Activated T-cell treated with anti-CD3 and anti-CD28 coated beads, Interleukin-2, amount 50 U/mL, for 4 hours (primary cell): Measurements from ENCODE around the gene PDE4A. TPM values are rescaled to one million over a fixed set of nuclear protein-coding genes. Genes with fewer than 3 reads are reported as not detected.
"Not testable (repeated sequence)": the region's sequence is repeated elsewhere in the genome, so short reads cannot be mapped to it uniquely, and the experiment has no call there.

Experiments
- ATAC-seq, 2 donors: fragments of 200-7000 bp; cut with Tn5 transposase; one replicate each; pipeline ENCODE4 v1.10.0; 2021
- DNase-seq: peaks from one replicate; pipeline ENCODE4 v3.0.0-alpha.2; 2020
- H3K27me3 Mint-ChIP-seq: one replicate; pipeline ENCODE4 v1.8.0; 2021; ENCODE audit warnings: low read depth, mixed read lengths
- H3K36me3 Mint-ChIP-seq: one replicate; pipeline ENCODE4 v1.8.0; 2022; ENCODE audit warnings: mixed read lengths; ENCODE audit not compliant: insufficient read depth
- H3K4me1 Mint-ChIP-seq: one replicate; pipeline ENCODE4 v1.8.0; 2021; ENCODE audit warnings: low read depth, mixed read lengths
- H3K4me3 Mint-ChIP-seq: one replicate; pipeline ENCODE4 v1.8.0; 2021; ENCODE audit warnings: mild to moderate bottlenecking, moderate library complexity, mixed read lengths
- H3K9me3 Mint-ChIP-seq: one replicate; pipeline ENCODE4 v1.8.0; 2021; ENCODE audit warnings: mixed read lengths
- total RNA-seq, 3 donors: library from RNA; stranded (reverse); gene quantifications; one replicate each; pipeline ENCODE4 v1.2.1, GENCODE V29; 2021

PDE4A gene
- total RNA-seq, 3 donors from 2014 or later = 4.0 to 4.8 (median 4.2) TPM

DNA sequence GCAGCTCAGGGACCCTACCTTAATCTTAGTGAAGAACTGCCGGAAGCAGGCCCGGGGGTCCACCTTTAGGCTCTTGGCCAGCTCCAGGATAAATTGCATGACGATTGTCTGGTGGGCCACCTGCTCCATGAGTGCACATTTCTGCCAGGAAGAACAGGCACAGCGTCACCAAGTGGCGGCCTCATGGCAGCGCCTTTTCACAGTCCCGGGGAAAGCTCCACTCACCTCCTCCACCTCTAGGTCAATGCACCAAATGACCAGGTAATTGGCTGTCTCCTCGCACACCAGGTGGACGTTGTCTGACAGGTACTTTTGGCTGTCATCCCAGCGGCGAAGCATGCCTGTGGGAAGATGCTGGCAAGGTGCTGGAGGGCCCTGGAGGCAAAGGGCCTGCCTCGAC lies 25.3 kb upstream of the PDE4A start:
- Mint-ChIP-seq H3K9me3 (no peaks in the 10 kb centered on the region), H3K4me3 (no peak overlapping the region), H3K36me3 (peaks cover 25% of the 10 kb centered on the region), H3K27me3 (no peaks in the 10 kb centered on the region), H3K4me1 (peaks cover 13% of the 10 kb centered on the region)
- no peak for DNase-seq
- ATAC-seq = no peak

DNA sequence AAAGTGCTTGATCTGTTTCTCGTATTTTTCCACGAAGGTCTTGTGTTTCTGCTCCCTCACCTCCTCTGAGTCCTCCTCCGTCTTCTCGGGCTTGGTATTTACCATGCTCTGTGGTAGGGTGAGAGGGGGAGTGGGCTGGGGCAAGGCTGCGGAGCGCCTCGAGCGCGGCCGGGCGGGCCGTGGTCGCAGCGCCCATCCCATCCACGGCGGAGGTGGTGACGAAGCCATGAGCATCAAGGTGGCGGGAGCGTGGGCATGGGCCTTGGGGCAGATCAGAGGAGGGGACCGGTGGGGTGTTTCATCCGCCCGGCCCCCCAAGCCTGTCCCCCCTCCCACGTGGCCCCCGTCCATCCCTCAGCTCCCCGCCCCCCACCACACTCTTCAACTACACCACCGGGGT lies 24.9 kb upstream of the PDE4A start:
- Mint-ChIP-seq H3K4me3 (no peak overlapping the region), H3K36me3 (peaks cover 25% of the 10 kb centered on the region), H3K9me3 (no peaks in the 10 kb centered on the region), H3K27me3 (no peaks in the 10 kb centered on the region), H3K4me1 (peaks cover 13% of the 10 kb centered on the region)
- DNase-seq (no peak), ATAC-seq (no peak)

DNA sequence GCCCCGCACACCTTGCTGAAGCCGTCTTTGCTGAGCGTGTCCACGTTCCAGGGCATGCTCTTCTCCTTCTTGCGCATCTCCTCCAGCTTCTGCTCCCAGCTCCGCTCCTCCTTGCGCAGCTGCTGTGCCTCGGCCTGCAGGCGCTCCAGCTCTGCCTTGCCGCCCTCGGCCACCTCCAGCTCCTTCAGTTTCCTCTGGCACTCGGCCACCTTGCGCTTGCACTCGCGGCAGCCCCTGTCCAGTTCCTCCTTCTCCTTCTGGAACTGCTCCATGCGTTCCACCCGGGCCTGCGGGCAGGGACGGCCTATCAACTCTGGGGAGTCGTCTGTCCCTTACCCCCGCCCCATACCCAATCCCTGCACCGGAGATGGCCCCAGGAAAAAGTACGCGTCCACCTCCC lies 24.4 kb upstream of the PDE4A start:
- Mint-ChIP-seq H3K27me3 (no peaks in the 10 kb centered on the region), H3K4me3 (no peak overlapping the region), H3K4me1 (peaks cover 15% of the 10 kb centered on the region), H3K9me3 (no peaks in the 10 kb centered on the region), H3K36me3 (peaks cover 22% of the 10 kb centered on the region)
- DNase-seq (no peak), ATAC-seq (no peak)

DNA sequence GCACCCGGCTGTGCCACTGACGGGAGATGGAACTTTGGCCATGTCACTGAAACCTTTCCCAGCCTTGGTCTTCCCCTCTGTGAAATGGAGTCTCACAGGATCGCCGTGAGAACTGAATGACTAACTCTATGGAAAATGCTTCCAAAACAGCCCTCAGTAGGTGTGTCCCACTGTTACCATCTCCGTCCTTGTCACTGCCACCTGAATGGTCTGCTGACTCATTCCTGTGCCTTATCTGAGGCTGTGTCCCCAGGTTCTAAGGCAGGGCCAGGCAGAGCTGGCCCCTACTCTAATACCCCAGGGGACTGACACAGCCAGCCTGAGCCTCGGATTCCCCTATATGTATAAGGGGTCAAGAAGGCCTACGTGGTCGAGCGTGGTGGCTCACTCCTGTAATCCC lies 21.5 kb upstream of the PDE4A start:
- DNase-seq (no peak), ATAC-seq (no peak)
- no peak overlapping the region for H3K4me3 Mint-ChIP-seq
- H3K9me3 Mint-ChIP-seq = no peaks in the 10 kb centered on the region
- H3K36me3 Mint-ChIP-seq = peaks cover 19% of the 10 kb centered on the region
- H3K27me3 Mint-ChIP-seq = no peaks in the 10 kb centered on the region
- H3K4me1 Mint-ChIP-seq = peaks cover 30% of the 10 kb centered on the region

DNA sequence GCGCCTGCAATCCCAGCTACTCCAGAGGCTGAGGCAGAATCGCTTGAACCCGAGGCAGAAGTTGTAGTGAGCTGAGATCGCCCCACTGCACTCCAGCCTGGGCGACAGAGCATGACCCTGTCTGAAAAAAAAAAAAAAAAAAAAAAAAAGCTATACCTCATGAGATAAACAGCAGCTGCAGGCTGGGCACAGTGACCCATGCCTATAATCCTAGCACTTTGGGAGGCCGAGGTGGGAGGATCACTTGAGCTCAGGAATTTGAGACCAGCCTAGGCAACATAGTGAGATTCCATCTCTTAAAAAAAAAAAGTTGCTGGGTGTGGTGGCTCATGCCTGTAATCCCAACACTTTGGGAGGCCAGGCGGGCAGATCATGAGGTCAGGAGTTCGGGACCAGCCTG lies 21.0 kb upstream of the PDE4A start:
- Mint-ChIP-seq H3K36me3 (peaks cover 19% of the 10 kb centered on the region), H3K4me1 (peaks cover 33% of the 10 kb centered on the region)
- not testable (repeated sequence) for H3K4me3 Mint-ChIP-seq, DNase-seq, ATAC-seq, H3K27me3 Mint-ChIP-seq, H3K9me3 Mint-ChIP-seq

DNA sequence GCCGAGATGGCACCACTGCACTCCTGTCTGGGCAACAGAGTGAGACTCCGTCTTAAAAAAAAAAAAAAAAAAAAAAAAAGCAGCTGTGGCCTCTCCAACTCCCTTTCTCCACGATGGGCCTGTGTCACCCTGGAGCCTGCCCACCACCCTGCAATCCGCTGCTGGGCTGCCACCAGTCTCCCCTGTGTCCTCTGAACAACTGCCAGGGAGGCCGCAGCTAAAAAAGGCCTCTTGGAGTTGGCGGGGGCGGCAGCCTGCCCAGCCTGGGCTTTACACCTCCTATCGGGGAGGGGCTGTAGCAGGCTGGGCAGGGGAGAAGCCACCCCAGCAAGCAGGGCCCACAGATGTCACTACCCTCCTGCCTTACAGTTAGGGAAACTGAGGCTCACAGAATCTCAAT lies 20.5 kb upstream of the PDE4A start:
- Mint-ChIP-seq H3K4me3 (no peak overlapping the region), H3K36me3 (peaks cover 19% of the 10 kb centered on the region), H3K9me3 (no peaks in the 10 kb centered on the region), H3K27me3 (no peaks in the 10 kb centered on the region), H3K4me1 (peaks cover 37% of the 10 kb centered on the region)
- DNase-seq (no peak), ATAC-seq (no peak)

DNA sequence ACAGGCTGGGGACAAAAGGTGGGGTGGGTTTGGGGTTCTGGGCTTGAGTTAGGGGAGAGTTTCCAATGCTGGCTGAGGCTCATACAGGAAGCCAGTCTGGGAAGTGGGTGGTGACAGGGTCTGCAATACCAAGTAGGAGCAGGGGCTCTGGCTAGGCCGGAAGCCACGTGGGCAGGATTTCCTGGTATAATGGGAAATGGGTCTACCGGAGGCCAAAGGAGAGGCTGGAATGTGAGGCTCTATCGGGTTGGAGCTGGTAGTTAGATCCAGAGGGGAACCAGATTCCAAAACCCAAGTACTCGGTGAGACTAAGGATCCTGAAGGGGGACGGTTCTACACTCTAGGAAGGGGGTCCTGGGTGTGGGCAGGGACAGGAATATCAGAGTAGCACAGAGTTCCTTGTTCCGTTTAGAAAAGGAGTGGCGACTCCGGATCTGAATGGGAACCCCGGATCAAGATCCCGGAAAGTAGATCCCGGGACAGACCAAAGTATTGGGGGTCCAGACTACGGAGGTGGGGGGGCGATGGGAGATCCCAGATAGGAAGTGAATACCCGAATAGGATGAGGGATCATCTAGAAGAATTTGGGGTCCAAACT lies 17.8 kb upstream of the PDE4A start:
- H3K36me3 Mint-ChIP-seq = peaks cover 6% of the 10 kb centered on the region
- DNase-seq = no peak
- no peaks in the 10 kb centered on the region for H3K27me3 Mint-ChIP-seq
- H3K4me1 Mint-ChIP-seq = peaks cover 60% of the 10 kb centered on the region
- H3K4me3 Mint-ChIP-seq = peak overlapping the region; percentile 95
- no peaks in the 10 kb centered on the region for H3K9me3 Mint-ChIP-seq
- ATAC-seq = no peak

DNA sequence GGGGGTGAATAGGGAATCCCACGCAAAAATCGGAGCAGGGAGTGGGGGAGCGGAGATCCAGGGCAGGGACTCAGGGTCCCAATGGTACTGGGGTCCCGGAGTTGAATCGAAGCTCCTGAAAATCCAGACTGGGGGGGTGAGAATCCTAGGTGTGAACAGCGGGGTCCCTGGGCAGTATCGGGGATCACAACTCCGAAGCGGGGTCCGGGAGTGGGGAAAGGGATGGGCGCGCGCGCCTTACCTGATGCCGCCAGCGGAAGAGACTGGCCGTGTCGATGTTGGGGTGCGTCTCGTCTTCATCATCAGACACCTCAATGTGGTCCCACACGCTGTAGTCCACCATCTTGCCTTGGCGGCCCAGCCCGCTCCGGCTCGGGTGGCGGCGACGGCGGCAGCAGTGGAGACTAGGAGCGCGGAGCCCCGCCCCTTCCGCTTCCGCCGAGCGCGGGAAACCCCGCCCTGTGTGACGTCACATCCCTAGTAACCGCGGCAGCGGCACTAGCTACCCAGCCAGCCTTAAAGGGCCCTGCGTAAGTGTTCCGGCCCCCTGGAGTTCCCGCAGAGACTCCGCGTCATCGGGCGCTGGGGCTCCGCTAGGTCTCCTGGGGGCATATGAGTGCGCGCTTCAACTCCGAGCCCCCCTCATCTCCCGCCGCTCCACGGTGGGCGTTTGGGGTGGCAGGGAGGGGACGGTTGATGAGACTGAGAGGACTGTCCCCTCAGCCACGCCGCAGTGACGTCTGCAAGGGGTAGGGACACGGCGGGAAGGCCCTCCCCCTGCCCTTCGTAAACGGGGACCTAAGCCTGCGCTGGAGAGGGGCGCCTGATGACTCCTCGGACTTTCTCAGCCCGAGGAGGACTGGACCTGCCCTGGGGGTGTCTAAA lies 17.0 kb upstream of the PDE4A start, which contains the start of gene CDC37:
Gene CDC37, minus strand, starts transcription at position 406 of the 885 bp plus-strand sequence. Its CDS starts 63 bp downstream, at position 343.
- H3K36me3 Mint-ChIP-seq = peaks cover 4% of the 10 kb centered on the region
- peak; percentile 81 to 86 for ATAC-seq
- peaks cover 62% of the 10 kb centered on the region for H3K4me1 Mint-ChIP-seq
- H3K9me3 Mint-ChIP-seq = no peaks in the 10 kb centered on the region
- peak; percentile 99 for DNase-seq
- no peaks in the 10 kb centered on the region for H3K27me3 Mint-ChIP-seq
- H3K4me3 Mint-ChIP-seq = peak within 1 kb of the TSS; percentile 95

DNA sequence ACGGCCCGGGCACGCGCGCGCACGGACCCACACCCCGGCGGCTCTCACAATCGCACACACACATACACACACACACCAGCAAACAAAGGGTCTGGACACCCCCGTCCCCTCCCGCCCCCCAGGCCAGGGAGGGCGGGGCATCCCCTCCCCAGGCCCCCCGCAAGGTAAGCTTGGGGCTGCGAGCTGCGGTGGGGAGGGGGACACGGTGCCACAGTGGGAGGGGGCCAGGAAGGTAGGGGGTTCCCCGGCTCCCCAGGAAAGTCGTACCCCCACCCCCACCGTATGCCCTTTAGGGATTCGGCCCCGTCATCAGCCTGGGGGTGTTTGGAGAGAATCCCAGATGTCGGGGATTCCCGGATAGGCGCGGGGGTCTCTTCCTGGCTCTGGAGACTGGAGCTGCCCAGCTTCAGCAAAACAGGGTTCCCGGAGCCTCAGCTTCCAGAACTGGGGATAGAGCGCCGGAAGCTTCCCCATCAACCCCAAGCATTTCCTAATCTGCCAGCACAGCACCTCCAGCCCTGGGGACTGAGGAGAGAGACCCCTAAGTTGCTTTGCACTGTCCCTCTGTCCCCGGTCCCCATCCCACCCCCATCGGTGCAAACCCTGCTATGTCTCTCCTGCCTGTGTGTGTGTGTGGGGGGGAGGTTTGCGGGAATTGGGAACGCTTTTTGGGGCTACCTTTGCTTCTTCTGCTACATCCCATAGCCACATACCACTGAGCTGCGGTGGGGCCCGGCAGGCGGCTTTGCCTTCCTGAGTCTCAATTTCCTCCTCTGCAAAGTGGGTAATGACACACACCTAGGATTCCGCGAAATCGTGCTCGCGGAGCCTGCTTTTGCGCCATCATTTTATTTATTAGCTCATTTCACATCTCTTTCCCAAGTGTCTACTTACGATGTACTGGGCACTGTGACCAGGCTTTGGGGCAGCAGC lies 15.2 kb upstream of the PDE4A start:
- no peaks in the 10 kb centered on the region for H3K9me3 Mint-ChIP-seq
- H3K4me3 Mint-ChIP-seq = peak overlapping the region; percentile 95
- H3K4me1 Mint-ChIP-seq = peaks cover 75% of the 10 kb centered on the region
- no peaks in the 10 kb centered on the region for H3K27me3 Mint-ChIP-seq
- DNase-seq (peak; percentile 56), ATAC-seq (no peak)
- H3K36me3 Mint-ChIP-seq = peaks cover 2% of the 10 kb centered on the region

DNA sequence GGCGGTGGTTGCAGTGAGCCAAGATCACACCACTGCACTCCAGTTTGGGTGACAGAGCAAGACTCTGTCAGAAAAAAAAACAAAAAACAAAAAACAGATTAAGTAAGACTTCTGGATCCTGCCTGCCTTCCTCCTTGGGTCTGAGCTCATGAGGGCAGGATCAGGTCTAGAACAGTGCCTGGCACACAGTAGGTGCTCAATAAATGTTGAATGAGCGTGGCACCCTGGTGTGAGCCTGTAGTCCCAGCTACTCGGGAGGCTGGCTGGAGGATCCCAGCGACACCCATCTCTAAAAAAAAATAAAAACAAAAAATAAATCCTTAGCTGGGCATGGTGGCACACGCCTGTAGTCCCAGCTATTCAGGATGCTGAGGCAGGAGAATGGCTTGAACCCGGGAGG lies 14.1 kb upstream of the PDE4A start:
- Mint-ChIP-seq H3K27me3 (no peaks in the 10 kb centered on the region), H3K4me3 (no peak overlapping the region), H3K9me3 (no peaks in the 10 kb centered on the region), H3K36me3 (peaks cover 2% of the 10 kb centered on the region), H3K4me1 (peaks cover 74% of the 10 kb centered on the region)
- DNase-seq (no peak), ATAC-seq (no peak)

DNA sequence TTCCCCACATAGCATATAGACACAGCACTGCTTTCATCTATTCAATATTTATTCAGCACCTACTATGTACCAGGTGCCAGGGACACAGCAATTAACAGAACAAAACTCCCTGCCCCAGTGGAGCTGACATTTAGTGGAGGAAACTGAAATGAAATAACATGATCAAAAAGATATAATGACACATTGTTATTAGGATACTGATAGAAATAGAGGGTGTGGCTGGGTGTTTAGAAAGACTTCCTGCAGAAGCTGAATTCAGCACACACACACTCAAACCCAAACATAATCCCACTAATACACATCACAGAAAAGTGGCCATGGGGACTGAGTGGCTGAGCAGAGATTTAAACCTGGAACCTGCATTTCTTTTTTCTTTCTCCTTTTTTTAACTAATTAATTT lies 13.2 kb upstream of the PDE4A start:
- H3K4me3 Mint-ChIP-seq = no peak overlapping the region
- peaks cover 72% of the 10 kb centered on the region for H3K4me1 Mint-ChIP-seq
- no peaks in the 10 kb centered on the region for H3K27me3 Mint-ChIP-seq
- H3K36me3 Mint-ChIP-seq = peaks cover under 1% of the 10 kb centered on the region
- H3K9me3 Mint-ChIP-seq = no peaks in the 10 kb centered on the region
- DNase-seq = no peak
- no peak for ATAC-seq

DNA sequence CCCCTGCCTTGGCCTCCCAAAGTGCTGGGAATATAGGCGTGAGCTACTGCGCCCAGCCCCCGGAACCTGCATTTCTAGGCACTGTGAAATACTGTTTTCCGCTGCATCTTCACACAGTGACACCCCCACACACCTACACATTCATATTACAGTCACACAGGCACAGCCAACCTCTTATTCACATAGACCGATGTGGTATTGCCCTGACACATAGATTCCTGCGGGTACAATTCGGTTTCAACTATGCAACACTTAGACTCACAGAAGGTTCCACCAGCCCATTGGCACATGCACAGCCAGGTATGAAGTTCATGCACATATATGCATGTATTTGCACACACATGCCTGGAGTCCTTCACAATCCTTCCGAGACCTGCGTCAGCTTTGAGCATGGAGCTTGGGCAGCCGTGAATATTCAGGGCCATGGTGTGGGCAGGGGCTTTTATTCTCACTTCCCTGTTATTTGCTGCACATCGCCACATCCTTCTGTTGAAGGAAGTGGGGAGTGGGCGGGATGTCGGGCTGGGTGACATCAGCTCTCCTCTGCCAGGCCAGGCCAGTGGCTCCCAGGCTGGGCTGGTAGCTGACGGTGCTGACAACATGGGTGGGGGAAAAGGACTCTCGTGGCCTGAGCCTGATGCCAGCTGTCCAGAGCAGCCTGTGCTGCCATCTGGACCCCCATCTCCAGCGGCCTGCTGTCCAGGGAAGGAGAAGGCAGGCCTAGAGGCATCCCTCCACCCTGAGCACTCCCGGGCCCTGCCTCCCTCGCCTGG lies 11.6 kb upstream of the PDE4A start:
- DNase-seq = peak; percentile 41
- peak; percentile 64 to 68 for ATAC-seq
- H3K36me3 Mint-ChIP-seq = no peaks in the 10 kb centered on the region
- H3K4me3 Mint-ChIP-seq = peak overlapping the region; percentile 45
- peaks cover 77% of the 10 kb centered on the region for H3K4me1 Mint-ChIP-seq
- H3K9me3 Mint-ChIP-seq = no peaks in the 10 kb centered on the region
- no peaks in the 10 kb centered on the region for H3K27me3 Mint-ChIP-seq

DNA sequence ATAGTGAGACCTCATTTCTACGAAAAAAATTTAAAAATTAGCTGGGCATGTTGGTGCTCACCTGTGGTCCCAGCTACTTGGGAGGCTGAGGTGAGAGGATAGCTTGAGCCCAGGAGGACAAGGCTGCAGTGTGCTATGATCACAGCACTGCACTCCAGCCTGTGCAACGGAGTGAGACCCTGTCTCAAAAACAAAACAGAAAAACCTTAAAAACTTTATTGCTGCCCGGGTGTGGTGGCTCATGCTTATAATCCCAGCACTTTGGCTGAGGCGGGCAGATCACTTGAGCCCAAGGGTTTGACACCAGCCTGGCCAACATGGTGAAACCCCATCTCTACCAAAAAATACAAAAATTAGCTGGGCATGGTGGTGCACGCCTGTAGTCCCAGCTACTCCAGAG lies 9.1 kb upstream of the PDE4A start:
- not testable (repeated sequence) for H3K36me3 Mint-ChIP-seq, H3K9me3 Mint-ChIP-seq, H3K27me3 Mint-ChIP-seq, DNase-seq, ATAC-seq, H3K4me3 Mint-ChIP-seq
- H3K4me1 Mint-ChIP-seq = peaks cover 65% of the 10 kb centered on the region
